Urinary bladder (tissue), 4 donors: ENCODE measurements around the gene BRINP1. TPM values are rescaled to one million over a fixed set of nuclear protein-coding genes. Genes with fewer than 3 reads are reported as not detected.

Source experiments
- DNase-seq: peaks from one replicate; pipeline ENCODE4 v3.0.0-alpha.2; 2015; ENCODE audit errors: extremely low spot score
- H3K27ac ChIP-seq: one replicate; pipeline ENCODE4 v1.5.1; 2013; ENCODE audit warnings: low read depth, mild to moderate bottlenecking, moderate library complexity
- H3K36me3 ChIP-seq: one replicate; pipeline ENCODE4 v1.6.1; 2013; ENCODE audit warnings: mild to moderate bottlenecking, moderate library complexity; ENCODE audit not compliant: insufficient read depth
- H3K4me1 ChIP-seq: one replicate; pipeline ENCODE4 v1.6.1; 2013; ENCODE audit warnings: mild to moderate bottlenecking, moderate library complexity; ENCODE audit not compliant: insufficient read depth
- H3K4me3 ChIP-seq: one replicate; pipeline ENCODE4 v1.5.1; 2013; ENCODE audit warnings: low read depth, low read length
- WGBS: extraction: QIAGEN DNeasy Blood & Tissue Kit; methylation state at CpG from one replicate; pipeline ENCODE4 v1.1.7; 2013; 5-methylcytosine and 5-hydroxymethylcytosine counted together
- polyA plus RNA-seq: library from polyadenylated mRNA; stranded (reverse); fragments of 200-250 nt; gene quantifications from one replicate; pipeline ENCODE4 v1.2.3, GENCODE V29; 2013
- total RNA-seq: library from RNA; depleted of rRNA; stranded (reverse); fragments of >200 nt; gene quantifications from one replicate; pipeline ENCODE4 v1.2.3, GENCODE V29; 2014
- donor health status: healthy with polysubstance abuse.
- donor health status: healthy.

The BRINP1 gene
- total RNA-seq (0.58 TPM), polyA plus RNA-seq (0.23 TPM)

- Histone ChIP-seq H3K27ac (no peak within 1 kb of the TSS), H3K4me1 (no peaks in the 10 kb centered on the region), H3K4me3 (peak within 1 kb of the TSS; percentile 9), H3K36me3 (no peaks in the 10 kb centered on the region)
- no peak for DNase-seq
- 1% methylated on average over 91 of the region's 91 CpGs for WGBS
Observed at GRCh38 chr9:119368681-119369581, at the start of gene BRINP1. BRINP1 (minus strand) TSS chr9:119369435; CDS start chr9:119313355, 56,080 bp downstream.

GRCh38 chr9:119418721-119419120, 49.5 kb upstream of the BRINP1 start:
- Histone ChIP-seq H3K4me1 (no peaks in the 10 kb centered on the region), H3K27ac (no peak overlapping the region), H3K4me3 (no peak overlapping the region), H3K36me3 (no peaks in the 10 kb centered on the region)
- DNase-seq = no peak
- WGBS = 65% methylated on average over 1 of the region's 1 CpG

GRCh38 chr9:119416793-119417192, 47.6 kb upstream of the BRINP1 start:
- no peak overlapping the region for H3K4me3 ChIP-seq
- no peaks in the 10 kb centered on the region for H3K4me1 ChIP-seq
- DNase-seq = no peak
- H3K36me3 ChIP-seq = no peaks in the 10 kb centered on the region
- H3K27ac ChIP-seq = no peak overlapping the region

- Histone ChIP-seq H3K4me1 (no peaks in the 10 kb centered on the region), H3K27ac (no peak overlapping the region), H3K4me3 (no peak overlapping the region), H3K36me3 (no peaks in the 10 kb centered on the region)
- DNase-seq = no peak
- WGBS = 74% methylated on average over 4 of the region's 4 CpGs
Observed at GRCh38 chr9:119412399-119412798, 43.2 kb upstream of the BRINP1 start.

- WGBS = 60% methylated on average over 3 of the region's 3 CpGs
- Histone ChIP-seq H3K27ac (no peak overlapping the region), H3K4me1 (no peaks in the 10 kb centered on the region), H3K36me3 (no peaks in the 10 kb centered on the region), H3K4me3 (no peak overlapping the region)
- no peak for DNase-seq
Observed at GRCh38 chr9:119409552-119409951, 40.3 kb upstream of the BRINP1 start.

- DNase-seq = no peak
- WGBS = 43% methylated on average over 2 of the region's 2 CpGs
- Histone ChIP-seq H3K27ac (no peak overlapping the region), H3K4me1 (no peaks in the 10 kb centered on the region), H3K36me3 (no peaks in the 10 kb centered on the region), H3K4me3 (no peak overlapping the region)
Observed at GRCh38 chr9:119400606-119401005, 31.4 kb upstream of the BRINP1 start.

GRCh38 chr9:119398350-119398749, 29.1 kb upstream of the BRINP1 start:
- no peak overlapping the region for H3K27ac ChIP-seq
- no peaks in the 10 kb centered on the region for H3K36me3 ChIP-seq
- no peak overlapping the region for H3K4me3 ChIP-seq
- WGBS = 72% methylated on average over 2 of the region's 2 CpGs
- H3K4me1 ChIP-seq = no peaks in the 10 kb centered on the region
- DNase-seq = no peak

- Histone ChIP-seq H3K4me1 (no peaks in the 10 kb centered on the region), H3K27ac (no peak overlapping the region), H3K36me3 (no peaks in the 10 kb centered on the region), H3K4me3 (no peak overlapping the region)
- no peak for DNase-seq
Observed at GRCh38 chr9:119391878-119392277, 22.6 kb upstream of the BRINP1 start.

GRCh38 chr9:119375892-119376291, 6.7 kb upstream of the BRINP1 start:
- H3K27ac ChIP-seq = no peak overlapping the region
- H3K4me1 ChIP-seq = no peaks in the 10 kb centered on the region
- H3K36me3 ChIP-seq = no peaks in the 10 kb centered on the region
- H3K4me3 ChIP-seq = no peak overlapping the region
- DNase-seq = no peak
- WGBS = 34% methylated on average over 3 of the region's 3 CpGs

- Histone ChIP-seq H3K36me3 (no peaks in the 10 kb centered on the region), H3K4me3 (no peak overlapping the region), H3K27ac (no peak overlapping the region), H3K4me1 (no peaks in the 10 kb centered on the region)
- DNase-seq = no peak
- 89% methylated on average over 2 of the region's 2 CpGs for WGBS
Observed at GRCh38 chr9:119372951-119373350, 3.7 kb upstream of the BRINP1 start.

GRCh38 chr9:119370816-119371215, 1.6 kb upstream of the BRINP1 start:
- 5% methylated on average over 8 of the region's 8 CpGs for WGBS
- Histone ChIP-seq H3K4me3 (no peak overlapping the region), H3K36me3 (no peaks in the 10 kb centered on the region), H3K27ac (no peak overlapping the region), H3K4me1 (no peaks in the 10 kb centered on the region)
- no peak for DNase-seq

GRCh38 chr9:119369680-119370366, 588 bp upstream of the BRINP1 start:
- WGBS = 4% methylated on average over 32 of the region's 32 CpGs
- peak overlapping the region; percentile 9 for H3K4me3 ChIP-seq
- no peak overlapping the region for H3K27ac ChIP-seq
- H3K4me1 ChIP-seq = no peaks in the 10 kb centered on the region
- no peaks in the 10 kb centered on the region for H3K36me3 ChIP-seq
- no peak for DNase-seq

GRCh38 chr9:119368179-119368578, 1.1 kb downstream of the BRINP1 start:
- Histone ChIP-seq H3K27ac (no peak overlapping the region), H3K4me3 (peak overlapping the region; percentile 9), H3K36me3 (no peaks in the 10 kb centered on the region), H3K4me1 (no peaks in the 10 kb centered on the region)
- no peak for DNase-seq
- 2% methylated on average over 10 of the region's 10 CpGs for WGBS

- 16% methylated on average over 7 of the region's 7 CpGs for WGBS
- H3K4me3 ChIP-seq = no peak overlapping the region
- DNase-seq = no peak
- no peaks in the 10 kb centered on the region for H3K4me1 ChIP-seq
- no peaks in the 10 kb centered on the region for H3K36me3 ChIP-seq
- H3K27ac ChIP-seq = no peak overlapping the region
Observed at GRCh38 chr9:119367683-119368075, 1.6 kb downstream of the BRINP1 start.
